Activated CD8-positive, alpha-beta memory T cell treated with anti-CD3 and anti-CD28 coated beads, Interleukin-2, amount 50 U/mL, for 1 hour (primary cell): Measurements from ENCODE around the gene GREM2.

Source experiments
- DNase-seq: peaks from one replicate; pipeline ENCODE4 v3.0.0-alpha.2; 2020; ENCODE audit errors: extremely low read depth

Gene GREM2

DNA sequence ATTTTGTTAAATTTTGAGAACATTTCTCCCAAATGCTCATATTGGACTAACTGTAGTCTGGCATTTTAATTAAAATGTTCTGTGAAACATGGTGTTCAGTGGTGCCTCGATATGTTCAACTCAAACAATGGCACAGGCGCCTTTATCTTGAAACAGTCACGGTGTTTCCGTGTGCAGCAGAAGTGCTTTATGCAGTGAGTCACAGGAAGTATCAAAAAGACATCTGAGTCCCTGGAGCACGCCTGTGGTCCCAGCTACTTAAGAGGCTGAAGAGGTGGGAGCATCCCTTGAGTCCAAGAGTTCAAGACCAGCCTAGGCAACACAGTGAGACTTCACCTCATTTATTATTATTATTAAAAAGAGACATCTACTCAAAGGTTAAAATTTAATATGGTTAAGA is 52.2 kb downstream of the GREM2 start:
- DNase-seq, result no peak

GRCh38 chr1:240555524-240555923 is 56.4 kb downstream of the GREM2 start:
- no peak for DNase-seq

- DNase-seq, result no peak
These were observed 58.6 kb downstream of the GREM2 start for GRCh38 chr1:240553351-240553750.

- no peak for DNase-seq
These were observed 72.1 kb downstream of the GREM2 start for GRCh38 chr1:240539769-240540414.

DNA sequence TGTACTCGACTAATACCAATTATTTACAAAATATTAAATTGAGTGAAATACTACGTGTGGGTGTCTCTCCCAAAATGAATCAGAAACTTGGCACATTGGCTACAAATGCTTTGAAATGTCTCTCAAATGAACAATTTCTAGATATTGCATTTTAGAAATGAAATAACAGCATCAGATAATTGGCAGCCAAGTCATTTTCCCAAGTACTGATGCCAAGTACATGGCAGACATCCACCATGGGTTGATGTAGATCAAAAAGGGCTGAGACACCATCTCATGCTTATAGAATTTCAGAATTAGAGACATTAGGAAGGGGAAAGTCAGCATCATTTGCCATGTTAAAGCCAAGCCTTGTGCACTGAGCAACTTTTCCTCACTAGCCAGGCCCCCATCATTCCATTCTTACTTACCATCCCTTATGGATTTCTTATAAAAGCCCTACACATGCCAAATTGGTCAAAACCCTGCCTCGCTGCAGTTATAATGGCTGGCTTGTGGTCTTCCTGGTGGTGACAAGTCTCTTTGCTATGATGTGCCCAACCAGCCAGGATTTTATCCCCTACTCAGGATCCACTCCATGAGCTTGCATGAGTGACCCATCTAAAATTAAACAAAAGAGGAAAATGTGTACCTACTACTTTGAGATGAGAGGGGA is 73.1 kb downstream of the GREM2 start:
- DNase-seq, result no peak

DNA sequence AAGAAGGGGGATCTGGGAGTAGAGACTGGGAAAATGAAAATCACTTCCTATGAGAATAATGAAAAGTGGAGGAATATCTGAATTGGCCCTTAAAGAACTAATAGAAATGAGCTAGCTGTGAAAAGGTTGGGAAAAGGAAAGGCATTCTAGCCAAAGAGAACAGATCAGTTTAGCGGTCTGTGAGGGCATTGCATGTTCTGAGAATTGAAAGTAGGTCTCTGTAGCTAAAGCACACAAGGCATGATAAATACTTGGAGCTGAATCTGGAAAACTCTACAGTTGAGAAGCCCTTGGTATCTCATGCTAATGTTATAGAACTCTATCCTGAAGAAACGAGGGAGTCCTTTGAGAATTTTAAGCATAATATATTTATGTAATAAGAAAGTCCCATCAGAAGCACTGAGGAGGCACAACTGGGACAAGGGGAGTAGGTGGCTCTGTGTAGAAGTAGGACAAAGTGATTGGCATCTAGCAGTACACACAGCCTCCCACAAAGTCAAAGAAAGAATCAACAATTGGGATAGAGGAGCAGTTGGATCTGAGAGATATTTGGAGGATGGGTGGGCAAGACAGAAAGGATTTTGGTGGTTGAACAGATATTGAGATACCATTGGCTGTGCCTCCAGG is 78.7 kb downstream of the GREM2 start:
- DNase-seq, result no peak

DNA sequence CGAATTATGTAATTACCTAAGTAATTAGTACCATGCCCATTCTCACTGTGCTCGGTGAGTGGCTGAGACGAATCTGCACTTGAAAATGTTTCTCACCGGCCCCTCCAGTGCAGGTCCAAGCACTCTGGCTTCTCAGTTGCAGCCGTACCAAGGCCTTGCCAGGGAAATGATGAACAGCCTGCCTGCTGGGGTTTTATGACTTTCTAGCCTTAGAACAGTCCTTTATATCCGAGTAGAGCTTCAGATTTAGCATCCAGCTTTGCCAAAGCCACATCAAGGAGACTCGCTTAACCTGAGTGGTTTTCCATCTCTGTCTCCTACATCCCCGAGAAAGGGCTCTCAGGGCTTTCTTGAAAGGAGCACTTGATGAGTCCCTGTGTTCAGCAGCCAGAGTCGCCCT is 83.4 kb downstream of the GREM2 start:
- DNase-seq, result no peak

- no peak for DNase-seq
These were observed 84.9 kb downstream of the GREM2 start for GRCh38 chr1:240527086-240527485.

- no peak for DNase-seq
These were observed 85.6 kb downstream of the GREM2 start for GRCh38 chr1:240526312-240526711.

GRCh38 chr1:240524356-240525069 is 87.4 kb downstream of the GREM2 start:
- no peak for DNase-seq

- DNase-seq, result no peak
These were observed 89.7 kb downstream of the GREM2 start for GRCh38 chr1:240522122-240522822.

DNA sequence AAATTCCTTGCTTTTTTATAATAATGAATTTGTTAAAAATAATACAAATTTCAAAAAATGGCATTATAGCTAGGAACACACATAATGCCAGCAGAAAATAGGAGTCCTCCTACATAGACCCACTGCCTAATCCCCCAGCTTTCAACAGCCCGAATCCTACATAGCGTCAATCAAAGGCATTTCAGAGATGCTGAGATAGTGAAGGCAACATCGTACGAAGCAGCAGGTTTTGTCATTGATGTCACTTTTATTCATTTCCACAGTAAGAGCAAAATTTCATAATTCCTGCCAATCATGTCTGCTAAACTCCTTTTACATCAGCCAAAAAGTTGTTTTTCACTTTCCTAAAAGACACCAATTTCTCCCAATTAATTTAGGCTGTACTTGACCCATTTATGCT is 94.1 kb downstream of the GREM2 start:
- DNase-seq, result no peak

DNA sequence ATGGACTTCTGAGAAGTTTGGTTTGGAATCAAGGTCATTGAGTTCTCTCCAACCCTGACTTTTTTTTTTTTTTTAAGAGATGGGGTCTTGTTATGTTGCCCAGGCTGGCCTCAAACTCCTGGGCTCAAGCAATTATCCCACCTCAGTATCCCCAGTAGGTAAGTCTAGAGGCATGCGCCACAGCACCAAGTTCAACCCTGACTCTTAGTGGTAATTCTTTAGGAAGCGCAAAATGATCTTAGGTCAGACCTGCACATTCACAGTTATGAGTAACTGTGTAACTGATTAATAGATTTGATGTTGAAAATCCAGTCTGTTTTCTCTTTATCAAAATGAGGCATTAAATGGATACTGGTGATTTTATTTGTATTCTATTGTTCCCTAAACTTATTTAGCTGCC is 95.9 kb downstream of the GREM2 start:
- no peak for DNase-seq

GRCh38 chr1:240515505-240515904 is 96.5 kb downstream of the GREM2 start:
- no peak for DNase-seq

DNA sequence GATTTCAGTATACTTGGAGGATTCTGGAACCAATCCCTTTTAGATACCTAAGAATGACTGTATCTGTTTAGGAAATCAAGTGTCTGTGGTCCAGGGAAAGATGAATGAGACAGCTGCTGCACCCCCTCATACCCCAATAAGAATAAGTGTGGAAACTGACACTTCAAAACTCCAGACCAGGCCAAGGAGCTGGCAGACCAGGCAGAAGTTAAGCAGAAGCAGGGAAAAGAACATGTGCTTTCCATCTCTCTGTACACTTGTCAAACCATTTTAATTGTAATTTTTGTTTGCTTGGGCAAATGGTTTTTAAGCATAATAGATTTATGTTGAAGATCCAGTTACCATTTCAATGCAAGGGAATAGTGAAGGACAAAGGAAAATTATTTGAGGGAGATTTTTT is 100.2 kb downstream of the GREM2 start:
- DNase-seq, result no peak

- DNase-seq, result no peak
These were observed 103.0 kb downstream of the GREM2 start for GRCh38 chr1:240508950-240509349.

GRCh38 chr1:240508201-240508600 is 103.8 kb downstream of the GREM2 start:
- DNase-seq, result no peak

GRCh38 chr1:240506176-240506575 is 105.8 kb downstream of the GREM2 start:
- no peak for DNase-seq

DNA sequence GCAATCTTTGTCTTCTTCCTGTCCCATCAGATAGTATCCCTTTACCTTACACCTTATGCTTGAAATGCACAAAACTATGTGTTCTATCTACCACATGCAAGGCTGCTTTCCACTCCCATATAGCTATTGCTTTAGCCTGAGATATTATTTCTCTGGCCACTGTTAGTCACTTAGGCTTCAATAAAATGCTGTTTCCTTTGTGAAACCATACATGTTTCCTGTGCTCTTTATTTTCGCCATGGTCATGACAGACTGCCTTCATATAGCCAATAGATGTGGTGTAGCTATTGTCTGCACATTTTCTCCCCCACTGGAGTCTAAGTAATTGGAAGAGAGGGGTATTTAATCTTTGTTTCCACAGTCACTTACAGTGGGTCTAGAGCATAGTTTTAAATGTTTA is 108.4 kb downstream of the GREM2 start:
- DNase-seq, result no peak

DNA sequence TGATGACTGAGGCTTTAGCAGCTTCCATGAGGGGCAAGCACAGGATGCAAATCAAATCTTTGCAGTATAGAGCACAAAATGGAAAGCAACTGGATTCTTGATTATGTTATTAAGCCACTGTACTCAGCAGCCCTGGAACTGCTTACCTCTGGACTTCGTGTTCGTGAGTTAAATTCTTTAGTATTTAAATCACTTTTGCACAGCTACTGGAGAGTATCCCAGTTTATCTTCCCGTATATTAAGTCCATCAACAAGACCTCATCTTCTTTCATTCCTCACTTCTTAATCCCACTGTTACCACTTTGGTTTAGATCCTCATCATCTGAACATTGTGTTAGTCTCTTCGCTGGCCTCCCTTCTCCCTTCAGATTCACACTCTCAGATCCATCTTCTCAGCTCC is 108.9 kb downstream of the GREM2 start:
- DNase-seq, result no peak

DNA sequence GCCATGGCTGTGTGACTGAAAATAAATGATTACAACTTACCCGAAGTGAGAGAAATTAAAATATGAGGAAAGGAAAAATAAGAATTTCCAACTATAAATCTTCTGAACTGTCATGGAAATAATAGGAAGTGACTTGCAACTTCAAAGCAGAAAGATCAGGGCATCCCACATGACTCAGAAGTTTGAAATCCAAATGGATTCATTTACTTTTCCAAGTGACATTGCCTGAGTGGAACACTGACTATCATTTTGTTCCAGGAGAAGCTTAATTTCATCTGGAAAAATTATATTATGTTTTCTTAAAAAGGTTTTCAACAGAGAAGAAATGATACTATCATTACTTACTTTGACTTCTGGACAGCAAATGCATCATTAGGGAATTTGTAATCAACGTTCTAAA is 110.8 kb downstream of the GREM2 start:
- DNase-seq, result no peak

GRCh38 chr1:240500647-240501046 is 111.3 kb downstream of the GREM2 start:
- no peak for DNase-seq
